Measurements from ENCODE around the gene MCEMP1. TPM values are rescaled to one million over a fixed set of nuclear protein-coding genes. Genes with fewer than 3 reads are reported as not detected.
A peak's percentile ranks its signal among the peaks of the same experiment; 100 is the strongest.
"Not testable (repeated sequence)": the region's sequence is repeated elsewhere in the genome, so short reads cannot be mapped to it uniquely, and the experiment has no call there.

MCEMP1 gene
- total RNA-seq, 1 donor from 2014 or later, result 184 TPM

- Histone ChIP-seq H3K4me3 (no peak overlapping the region), H3K27me3 (ENCODE audit: low read depth) (peaks cover 4% of the 10 kb centered on the region), H3K36me3 (peaks cover 41% of the 10 kb centered on the region), H3K4me1 (peaks cover 21% of the 10 kb centered on the region), H3K27ac (no peak overlapping the region), H3K9me3 (no peaks in the 10 kb centered on the region)
- ATAC-seq (no peak), DNase-seq (no peak)
- intact Hi-C loops (cut with DNase I), result no loop called here
- TF ChIP-seq, protein P1, sequence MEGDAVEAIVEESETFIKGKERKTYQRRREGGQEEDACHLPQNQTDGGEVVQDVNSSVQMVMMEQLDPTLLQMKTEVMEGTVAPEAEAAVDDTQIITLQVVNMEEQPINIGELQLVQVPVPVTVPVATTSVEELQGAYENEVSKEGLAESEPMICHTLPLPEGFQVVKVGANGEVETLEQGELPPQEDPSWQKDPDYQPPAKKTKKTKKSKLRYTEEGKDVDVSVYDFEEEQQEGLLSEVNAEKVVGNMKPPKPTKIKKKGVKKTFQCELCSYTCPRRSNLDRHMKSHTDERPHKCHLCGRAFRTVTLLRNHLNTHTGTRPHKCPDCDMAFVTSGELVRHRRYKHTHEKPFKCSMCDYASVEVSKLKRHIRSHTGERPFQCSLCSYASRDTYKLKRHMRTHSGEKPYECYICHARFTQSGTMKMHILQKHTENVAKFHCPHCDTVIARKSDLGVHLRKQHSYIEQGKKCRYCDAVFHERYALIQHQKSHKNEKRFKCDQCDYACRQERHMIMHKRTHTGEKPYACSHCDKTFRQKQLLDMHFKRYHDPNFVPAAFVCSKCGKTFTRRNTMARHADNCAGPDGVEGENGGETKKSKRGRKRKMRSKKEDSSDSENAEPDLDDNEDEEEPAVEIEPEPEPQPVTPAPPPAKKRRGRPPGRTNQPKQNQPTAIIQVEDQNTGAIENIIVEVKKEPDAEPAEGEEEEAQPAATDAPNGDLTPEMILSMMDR (IDR thresholded peaks at IDR 0.05), result no peak
These were observed 34.4 kb upstream of the MCEMP1 start for GRCh38 chr19:7642295-7643030.

GRCh38 chr19:7643031-7643415, 33.9 kb upstream of the MCEMP1 start:
- no peak for ATAC-seq
- no peak for DNase-seq

GRCh38 chr19:7643629-7644549, 33.0 kb upstream of the MCEMP1 start:
- H3K27ac ChIP-seq; intact Hi-C loops (cut with DNase I); H3K4me3 ChIP-seq; H3K9me3 ChIP-seq; H3K4me1 ChIP-seq; ATAC-seq; DNase-seq; H3K27me3 ChIP-seq (ENCODE audit: low read depth): not testable (repeated sequence)
- peaks cover 43% of the 10 kb centered on the region for H3K36me3 ChIP-seq

More at GRCh38 chr19:7643031-7643415, 33.9 kb upstream of the MCEMP1 start:
- H3K27me3 ChIP-seq (ENCODE audit: low read depth), result no peaks in the 10 kb centered on the region
- no peak overlapping the region for H3K4me3 ChIP-seq
- H3K4me1 ChIP-seq, result peaks cover 16% of the 10 kb centered on the region
- TF ChIP-seq, protein P1 (IDR thresholded peaks at IDR 0.05), result no peak
- H3K9me3 ChIP-seq, result no peaks in the 10 kb centered on the region
- H3K27ac ChIP-seq, result no peak overlapping the region
- intact Hi-C loops (cut with DNase I), result no loop called here
- peaks cover 43% of the 10 kb centered on the region for H3K36me3 ChIP-seq

DNA sequence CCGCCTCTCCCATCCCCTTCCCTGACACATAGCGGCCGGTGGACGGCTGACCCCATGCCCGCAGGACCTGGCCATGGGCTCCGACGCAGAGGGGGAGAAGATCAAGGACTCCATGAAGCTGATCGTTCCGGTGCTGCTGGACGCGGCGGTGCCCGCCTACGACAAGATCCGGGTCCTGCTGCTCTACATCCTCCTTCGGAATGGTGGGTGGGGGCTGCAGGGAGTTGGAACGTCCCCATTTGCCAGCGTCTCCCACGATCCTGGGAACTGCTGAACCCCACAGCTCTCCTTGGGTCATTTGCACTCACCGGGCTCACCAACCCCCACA, 32.4 kb upstream of the MCEMP1 start:
- no peaks in the 10 kb centered on the region for H3K27me3 ChIP-seq (ENCODE audit: low read depth)
- DNase-seq, result no peak
- TF ChIP-seq, protein P1 (IDR thresholded peaks at IDR 0.05), result no peak
- H3K4me3 ChIP-seq, result no peak overlapping the region
- H3K4me1 ChIP-seq, result peaks cover under 1% of the 10 kb centered on the region
- no peaks in the 10 kb centered on the region for H3K9me3 ChIP-seq
- ATAC-seq, result no peak
- intact Hi-C loops (cut with DNase I), result no loop called here
- H3K36me3 ChIP-seq, result peaks cover 43% of the 10 kb centered on the region
- H3K27ac ChIP-seq, result no peak overlapping the region

DNA sequence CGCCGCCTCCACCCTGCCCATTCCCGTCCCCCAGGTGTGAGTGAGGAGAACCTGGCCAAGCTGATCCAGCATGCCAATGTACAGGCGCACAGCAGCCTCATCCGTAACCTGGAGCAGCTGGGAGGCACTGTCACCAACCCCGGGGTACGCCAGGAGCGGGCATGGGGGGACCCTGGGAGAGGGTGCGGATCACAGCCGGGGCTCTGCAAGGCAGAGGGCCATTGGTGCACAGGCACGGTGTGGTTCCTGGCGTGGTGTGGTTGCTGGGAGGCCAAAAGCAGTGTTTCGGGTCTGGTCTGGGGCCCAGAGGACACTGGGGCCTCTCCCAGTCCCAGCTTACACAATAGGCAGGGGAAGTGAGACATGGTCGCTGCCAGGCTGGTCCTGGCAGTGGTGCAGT, 31.7 kb upstream of the MCEMP1 start:
- intact Hi-C loops (cut with DNase I), result no loop called here
- DNase-seq (no peak), ATAC-seq (peak; percentile 34 to 46)
- no peaks in the 10 kb centered on the region for H3K4me1 ChIP-seq
- H3K9me3 ChIP-seq, result no peaks in the 10 kb centered on the region
- TF ChIP-seq, protein P1 (IDR thresholded peaks at IDR 0.05), result no peak
- H3K27ac ChIP-seq, result no peak overlapping the region
- no peak overlapping the region for H3K4me3 ChIP-seq
- H3K27me3 ChIP-seq (ENCODE audit: low read depth), result no peaks in the 10 kb centered on the region
- H3K36me3 ChIP-seq, result peaks cover 43% of the 10 kb centered on the region
